Measurements from ENCODE around the gene TANC1. TPM values are rescaled to one million over a fixed set of nuclear protein-coding genes. Genes with fewer than 3 reads are reported as not detected.

Gene TANC1
- total and polyA plus RNA-seq, 2 donors (not counting 3 experiments of a cell fraction or from before 2014, with no cell fraction given), result 58.9 to 99.4 TPM

DNA sequence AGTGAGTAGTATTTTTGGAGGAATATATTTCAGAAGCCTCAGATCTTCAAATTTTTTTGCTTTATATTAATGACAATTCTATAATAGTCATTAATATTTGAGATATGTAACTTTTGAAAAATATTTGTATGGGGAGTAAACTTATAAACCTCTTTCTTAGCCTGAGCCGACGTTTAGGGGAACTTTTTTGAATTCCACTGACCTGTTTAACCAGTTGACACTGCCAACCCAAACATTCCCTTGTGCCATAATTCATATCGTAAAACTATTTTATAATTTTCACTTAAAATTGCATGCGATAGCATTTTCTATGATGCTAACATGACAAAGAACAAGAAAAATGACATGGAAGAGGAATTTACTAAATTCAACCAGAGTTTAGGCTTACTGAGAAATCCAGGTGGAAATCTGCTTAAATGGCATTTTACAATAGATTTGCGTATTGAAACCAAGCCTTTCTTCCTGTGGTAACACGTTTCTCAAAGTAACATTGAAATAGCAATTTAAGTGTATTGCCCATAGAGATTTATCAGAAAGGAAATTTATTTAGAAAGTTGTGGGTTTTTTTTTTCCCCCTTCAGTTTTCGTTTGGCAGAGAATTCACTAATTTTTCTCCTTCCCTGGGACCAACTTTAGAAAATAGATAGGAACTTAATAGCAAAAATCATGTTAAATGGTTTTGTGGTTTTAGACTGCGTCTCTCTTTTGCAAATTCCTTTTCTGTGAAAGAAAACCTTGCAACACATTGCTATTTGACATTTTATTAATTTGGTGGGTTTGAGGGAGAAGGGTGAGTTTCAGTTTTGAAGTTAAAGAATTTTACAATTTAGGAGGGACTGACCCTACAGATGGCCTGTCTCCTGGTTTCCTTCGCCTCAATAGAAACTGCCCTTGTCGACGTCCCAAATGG is 77.4 kb downstream of the TANC1 start:
- DNase-seq (ENCODE audit: low read depth, low spot score) (no peak), FAIRE-seq (no peak)
- Histone ChIP-seq H3K27me3 (ENCODE audit: control insufficient read depth in 2 of 2, insufficient read depth in 2 of 2, low read length in 2 of 2) (no peaks in the 10 kb centered on the region), H3K36me3 (ENCODE audit: control insufficient read depth in 2 of 2, extremely low read depth in 1 of 2, insufficient read depth in 2 of 2, low read length in 2 of 2) (peaks cover 3 to 9% of the 10 kb centered on the region in 2 experiments), H3K27ac (ENCODE audit: insufficient read depth, low read depth, low read length) (no peak overlapping the region), H3K9me1 (replicated peaks; ENCODE audit: control insufficient read depth, extremely low read depth, insufficient read depth, low read length) (no peaks in the 10 kb centered on the region), H3K4me3 (replicated peaks in 1 of 3; ENCODE audit: insufficient read depth in 1 of 3, low read depth in 1 of 3, low read length in 3 of 3) (no peak overlapping the region), H3K9ac (replicated peaks; ENCODE audit: extremely low read depth, insufficient read depth, low read length) (no peak overlapping the region), H4K20me1 (replicated peaks; ENCODE audit: control insufficient read depth, extremely low read depth, insufficient read depth, low read length) (no peaks in the 10 kb centered on the region), H2AFZ (ENCODE audit: low read depth, low read length) (no peak overlapping the region), H3K4me2 (ENCODE audit: insufficient read depth, low read length) (peak overlapping the region; percentile 23), H3K9me3 (replicated peaks; ENCODE audit: control insufficient read depth, insufficient read depth, low read length) (no peaks in the 10 kb centered on the region), H3K79me2 (ENCODE audit: control insufficient read depth, insufficient read depth, low read length) (peaks cover 71% of the 10 kb centered on the region), H3K4me1 (ENCODE audit: control insufficient read depth, extremely low read depth, insufficient read depth, low read length) (peaks cover 36% of the 10 kb centered on the region)
- dilution Hi-C loops (cut with MboI; ENCODE audit: extremely low pct_ligation_motif_present, low sequenced_read_pairs), result no loop called here
- intact Hi-C loops (cut with micrococcal nuclease), result loop anchor here (2.0 kb wide), 1 partner anchor 27 kb away; no protein-coding TSS in a partner anchor
- CTCF ChIA-PET, result interaction anchor here (1.5 kb wide), 1 partner anchor 9 kb away, joined by 6 read pairs; no protein-coding TSS in a partner anchor
- no peak for TF ChIP-seq GATA2 (IDR thresholded peaks at IDR 0.05; ENCODE audit: insufficient read depth, insufficient read length, low read depth, low read length)
- TF ChIP-seq, protein P1, sequence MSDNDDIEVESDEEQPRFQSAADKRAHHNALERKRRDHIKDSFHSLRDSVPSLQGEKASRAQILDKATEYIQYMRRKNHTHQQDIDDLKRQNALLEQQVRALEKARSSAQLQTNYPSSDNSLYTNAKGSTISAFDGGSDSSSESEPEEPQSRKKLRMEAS (IDR thresholded peaks at IDR 0.05; ENCODE audit: insufficient read depth, insufficient read length), result no peak
- POLR2A ChIA-PET, result interaction anchor here (1.3 kb wide), 1 partner anchor 15 kb away, joined by 3 read pairs; no protein-coding TSS in a partner anchor
- BruUV-seq (replicated peaks), result no TSS peak

DNA sequence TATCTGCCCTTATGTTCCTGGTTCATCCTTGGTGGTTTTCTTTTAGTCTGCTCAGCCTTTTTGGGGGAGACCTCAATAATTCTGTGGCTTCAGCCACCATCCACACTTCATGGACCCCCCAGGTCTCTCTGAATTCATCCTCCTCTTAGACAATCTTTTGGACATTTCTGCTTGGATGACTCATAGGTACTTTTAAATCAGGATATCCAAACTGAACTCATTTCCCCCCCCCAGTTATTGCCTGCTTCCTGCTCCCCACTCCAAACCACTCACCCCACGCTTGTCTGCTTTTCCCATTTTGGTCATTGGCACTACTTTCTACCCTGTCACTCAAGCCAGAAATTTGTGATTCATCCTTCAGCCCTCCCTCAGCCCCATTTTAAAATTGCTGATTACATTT is 78.5 kb downstream of the TANC1 start:
- dilution Hi-C loops (cut with MboI; ENCODE audit: extremely low pct_ligation_motif_present, low sequenced_read_pairs) (no loop called here), intact Hi-C loops (cut with micrococcal nuclease) (loop anchor here (2.0 kb wide), 1 partner anchor 26 kb away; no protein-coding TSS in a partner anchor)
- FAIRE-seq (peak; percentile 55), DNase-seq (ENCODE audit: low read depth, low spot score) (peak; percentile 77)
- Histone ChIP-seq H3K4me1 (ENCODE audit: control insufficient read depth, extremely low read depth, insufficient read depth, low read length) (peaks cover 36% of the 10 kb centered on the region), H3K27me3 (ENCODE audit: control insufficient read depth in 2 of 2, insufficient read depth in 2 of 2, low read length in 2 of 2) (no peaks in the 10 kb centered on the region), H3K27ac (ENCODE audit: insufficient read depth, low read depth, low read length) (peak overlapping the region; percentile 35), H3K9me1 (replicated peaks; ENCODE audit: control insufficient read depth, extremely low read depth, insufficient read depth, low read length) (no peaks in the 10 kb centered on the region), H4K20me1 (replicated peaks; ENCODE audit: control insufficient read depth, extremely low read depth, insufficient read depth, low read length) (no peaks in the 10 kb centered on the region), H3K36me3 (ENCODE audit: control insufficient read depth in 2 of 2, extremely low read depth in 1 of 2, insufficient read depth in 2 of 2, low read length in 2 of 2) (peaks cover 3% of the 10 kb centered on the region in 2 experiments), H3K9me3 (replicated peaks; ENCODE audit: control insufficient read depth, insufficient read depth, low read length) (no peaks in the 10 kb centered on the region), H3K79me2 (ENCODE audit: control insufficient read depth, insufficient read depth, low read length) (peaks cover 76% of the 10 kb centered on the region), H3K4me3 (replicated peaks in 1 of 3; ENCODE audit: insufficient read depth in 1 of 3, low read depth in 1 of 3, low read length in 3 of 3) (no peak overlapping the region), H2AFZ (ENCODE audit: low read depth, low read length) (no peak overlapping the region), H3K4me2 (ENCODE audit: insufficient read depth, low read length) (peak overlapping the region; percentile 28), H3K9ac (replicated peaks; ENCODE audit: extremely low read depth, insufficient read depth, low read length) (no peak overlapping the region)
- no TSS peak for BruUV-seq (replicated peaks)
- POLR2A ChIA-PET, result no interaction called here
- CTCF ChIA-PET, result no interaction called here
- TF ChIP-seq GATA2 (IDR thresholded peaks at IDR 0.05; ENCODE audit: insufficient read depth, insufficient read length, low read depth, low read length) (peak; percentile 31), JUN (IDR thresholded peaks at IDR 0.05; ENCODE audit: borderline replicate concordance, insufficient read depth, insufficient read length, low read depth) (peak; percentile 77), MYC (IDR thresholded peaks at IDR 0.05; ENCODE audit: low read depth, low read length) (no peak), FOS (IDR thresholded peaks at IDR 0.05; ENCODE audit: borderline replicate concordance, insufficient read depth, low read length) (peak; percentile 90), POLR2AphosphoS5 (IDR thresholded peaks at IDR 0.05; ENCODE audit: insufficient read depth, low read depth, low read length) (no peak)
